ENCODE measurements around the gene SSRP1. TPM values are rescaled to one million over a fixed set of nuclear protein-coding genes. Genes with fewer than 3 reads are reported as not detected.
A peak's percentile ranks its signal among the peaks of the same experiment; 100 is the strongest.

Gene SSRP1
- total RNA-seq (10 to 100 TPM; 35.3 to 61.9 (median 45.4) TPM), polyA plus RNA-seq (10 to 100 TPM; 20.5 to 41.8 TPM)

DNA sequence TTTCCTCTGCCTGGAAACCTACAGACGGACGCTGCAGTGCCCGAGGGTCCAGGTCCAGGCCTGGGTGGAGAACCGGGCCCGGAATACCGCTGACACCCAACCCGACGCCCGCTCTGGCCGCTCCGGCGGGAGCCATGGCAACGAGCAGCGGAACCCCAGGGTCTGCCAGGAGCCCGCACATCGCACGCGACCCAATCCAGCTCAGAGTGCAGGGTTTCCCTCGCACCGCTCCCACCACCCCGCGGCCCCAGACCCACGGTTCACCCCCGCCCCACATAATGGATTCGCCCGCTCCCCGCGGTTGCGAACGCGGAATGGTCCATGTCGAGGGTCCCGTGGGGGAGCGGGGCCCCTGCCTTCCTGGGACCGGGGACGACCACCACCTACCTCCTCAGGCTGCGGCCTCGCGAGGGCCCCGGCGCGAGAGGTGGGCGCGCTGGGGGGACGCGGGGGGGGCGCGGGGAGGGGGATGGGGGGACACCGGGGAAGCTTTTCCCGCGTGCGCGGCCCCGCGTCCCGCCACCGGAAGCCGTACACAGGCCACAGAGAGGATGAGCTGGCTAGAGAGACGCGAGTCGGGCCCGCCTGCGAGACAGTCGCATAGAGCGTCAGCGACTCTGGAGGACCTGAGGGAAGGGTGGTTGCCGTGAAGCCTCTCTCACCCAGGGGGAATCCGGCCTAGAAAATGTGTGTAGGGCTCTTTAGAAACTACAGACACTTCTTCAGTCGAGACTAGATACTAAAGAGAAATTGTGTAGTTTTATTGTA lies at the start of gene SSRP1:
TSS of gene SSRP1 (minus strand) at position 550 of the 768 bp plus-strand sequence. CDS start 771 bp downstream, outside the sequence.
- DNase-seq (peak; percentile 81 to 95 (median 85)), FAIRE-seq (no peak)

DNA sequence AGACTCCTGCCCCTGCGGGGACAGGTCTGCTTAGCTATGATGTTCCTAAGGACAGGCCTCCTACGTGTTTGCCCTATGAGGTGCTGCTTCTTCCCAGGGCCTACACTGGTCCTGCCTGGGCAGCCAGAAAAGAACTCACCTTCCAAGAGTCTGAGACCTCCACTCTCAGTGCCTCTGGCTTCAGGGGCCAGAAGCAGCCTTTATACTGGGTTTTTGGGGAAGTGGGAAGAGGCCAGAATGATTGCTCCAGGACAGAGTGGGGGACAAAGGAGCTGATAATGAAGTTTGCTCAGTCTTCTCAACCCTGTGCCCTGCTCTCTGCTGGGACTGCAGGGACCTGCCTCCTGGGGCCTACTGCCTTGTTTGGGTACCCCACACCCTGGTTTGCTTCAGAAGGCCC lies 45.3 kb upstream of the SSRP1 start, which contains the start of gene PRG3:
TSS of gene PRG3 (minus strand) at position 176 of the 400 bp plus-strand sequence. CDS start 442 bp downstream, outside the sequence.
- TF ChIP-seq CTCF (IDR thresholded peaks at IDR 0.05) = no peak

More for the DNA sequence above, at the start of gene SSRP1:
- no peaks in the 10 kb centered on the region for H3K9me3 ChIP-seq
- intact Hi-C loops (cut with DNase I) = no loop called here
- ATAC-seq = peak; percentile 98 to 99 (median 98)
- WGBS, 2 donors = 0% methylated on average over 36 to 69 of the region's 69 CpGs
- peaks cover 0 to 24% (median 23%) of the 10 kb centered on the region in 3 donors for H3K36me3 ChIP-seq
- no peak for TF ChIP-seq CTCF (IDR thresholded peaks at IDR 0.05)
- H3K4me1 ChIP-seq = peaks cover 3 to 9% (median 4%) of the 10 kb centered on the region in 3 donors
- H3K4me3 ChIP-seq = peak within 1 kb of the TSS; percentile 82 to 94 (median 84)
- no peaks in the 10 kb centered on the region for H3K27me3 ChIP-seq
- peak within 1 kb of the TSS; percentile 65 to 82 (median 73) for H3K27ac ChIP-seq

DNA sequence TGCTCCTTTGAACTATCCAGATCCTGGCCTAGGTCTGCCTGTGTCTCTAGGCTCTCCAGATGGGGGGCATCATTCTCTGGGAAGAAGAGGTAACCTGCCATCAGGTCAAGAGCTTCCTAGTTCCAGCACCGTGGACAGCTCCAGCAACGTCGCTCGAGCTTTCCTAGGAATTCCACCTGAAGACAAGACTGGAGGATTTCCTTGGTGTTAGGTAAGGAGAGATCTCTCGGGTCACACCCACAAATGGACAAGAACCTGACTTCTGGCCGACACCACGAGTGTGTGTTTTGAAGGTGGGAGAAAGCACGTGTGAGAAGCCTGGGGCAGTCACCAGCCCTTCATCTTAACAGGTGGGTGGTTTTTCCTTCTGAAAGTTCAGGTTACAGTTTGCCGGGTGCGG lies 44.0 kb upstream of the SSRP1 start:
- WGBS, 2 donors = 20 to 26% methylated on average over 9 to 10 of the region's 10 CpGs
- H3K9me3 ChIP-seq = no peaks in the 10 kb centered on the region
- H3K36me3 ChIP-seq = no peaks in the 10 kb centered on the region
- H3K27me3 ChIP-seq = no peaks in the 10 kb centered on the region
- FAIRE-seq (no peak), DNase-seq (no peak), ATAC-seq (peak in 1 of 4 donors; percentile 25)
- H3K4me3 ChIP-seq = no peak overlapping the region
- intact Hi-C loops (cut with DNase I) = no loop called here
- TF ChIP-seq CTCF (IDR thresholded peaks at IDR 0.05) = no peak
- no peak overlapping the region for H3K27ac ChIP-seq
- H3K4me1 ChIP-seq = no peaks in the 10 kb centered on the region

More for the DNA sequence above, 45.3 kb upstream of the SSRP1 start, which contains the start of gene PRG3:
- intact Hi-C loops (cut with DNase I) = no loop called here
- H3K9me3 ChIP-seq = no peaks in the 10 kb centered on the region
- no peaks in the 10 kb centered on the region for H3K36me3 ChIP-seq
- WGBS, 2 donors = 86 to 87% methylated on average over 2 of the region's 2 CpGs
- ATAC-seq (no peak), DNase-seq (no peak), FAIRE-seq (no peak)
- H3K27me3 ChIP-seq = no peaks in the 10 kb centered on the region
- no peaks in the 10 kb centered on the region for H3K4me1 ChIP-seq
- no peak within 1 kb of the TSS for H3K27ac ChIP-seq
- H3K4me3 ChIP-seq = no peak within 1 kb of the TSS

GRCh38 chr11:57378186-57378585 lies 42.5 kb upstream of the SSRP1 start:
- no peak overlapping the region for H3K27ac ChIP-seq
- H3K9me3 ChIP-seq = no peaks in the 10 kb centered on the region
- ATAC-seq (no peak), FAIRE-seq (no peak), DNase-seq (no peak)
- H3K4me1 ChIP-seq = no peaks in the 10 kb centered on the region
- intact Hi-C loops (cut with DNase I) = no loop called here
- H3K4me3 ChIP-seq = no peak overlapping the region
- TF ChIP-seq CTCF (IDR thresholded peaks at IDR 0.05) = no peak
- no peaks in the 10 kb centered on the region for H3K36me3 ChIP-seq
- no peaks in the 10 kb centered on the region for H3K27me3 ChIP-seq

DNA sequence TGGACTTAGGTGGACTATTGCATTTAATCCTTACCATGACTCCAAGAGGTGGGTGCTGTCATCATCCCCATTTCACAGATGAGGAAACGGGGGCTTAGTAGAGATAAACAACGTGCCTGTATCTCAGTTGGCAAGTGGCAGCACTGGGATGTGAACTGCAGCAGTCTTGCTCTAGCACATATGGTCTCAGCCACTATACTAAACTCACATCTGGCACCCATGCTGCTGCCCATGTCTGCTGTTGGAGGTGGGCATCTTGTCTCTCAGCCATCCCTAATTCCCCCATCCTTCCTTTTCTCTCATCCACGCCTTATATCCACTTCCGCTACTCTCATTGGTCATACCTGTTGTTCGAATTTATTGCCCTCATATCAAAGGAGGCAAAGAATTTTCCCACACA lies 41.4 kb upstream of the SSRP1 start:
- Histone ChIP-seq H3K27me3 (no peaks in the 10 kb centered on the region), H3K27ac (no peak overlapping the region), H3K36me3 (no peaks in the 10 kb centered on the region), H3K9me3 (no peaks in the 10 kb centered on the region), H3K4me3 (no peak overlapping the region), H3K4me1 (no peaks in the 10 kb centered on the region)
- 50 to 56% methylated on average over 5 of the region's 5 CpGs for WGBS, 2 donors
- ATAC-seq (no peak), DNase-seq (no peak), FAIRE-seq (no peak)
- no peak for TF ChIP-seq CTCF (IDR thresholded peaks at IDR 0.05)
- intact Hi-C loops (cut with DNase I) = no loop called here

Measured in pancreas (tissue), 10 donors.